K562 (cell line): ENCODE data around the gene TPCN1. TPM values are rescaled to one million over a fixed set of nuclear protein-coding genes. Genes with fewer than 3 reads are reported as not detected.

Experiments
- ETS2 ChIP-seq: IDR thresholded peaks from 2 replicates; pipeline ENCODE4 v1.6.1; 2016; ENCODE audit warnings: borderline replicate concordance, missing genetic modification characterization, mild to moderate bottlenecking, moderate library complexity, missing compliant biosample characterization; ENCODE audit not compliant: poor library complexity, severe bottlenecking
- KAT8 ChIP-seq: fragments of 450-650 bp; IDR thresholded peaks from 2 replicates; pipeline ENCODE4 v1.6.1; 2016; ENCODE audit warnings: low read depth, mild to moderate bottlenecking
- PHF20 ChIP-seq: fragments of 450-650 bp; IDR thresholded peaks from 2 replicates; pipeline ENCODE4 v1.6.1; 2018; ENCODE audit not compliant: partially characterized antibody
- SREBF1 ChIP-seq: fragments of 150-350 bp; IDR thresholded peaks from 2 replicates; pipeline ENCODE4 v1.6.1; 2014; ENCODE audit warnings: antibody characterized with exemption, low read depth, low read length, borderline replicate concordance
- ZNF124 ChIP-seq: sonication (generic); formaldehyde crosslinking; IDR thresholded peaks from 2 replicates; pipeline ENCODE4 v1.8.1; 2022; ENCODE audit warnings: missing genetic modification reagents
- polyA plus RNA-seq, 8 experiments: library from polyadenylated mRNA; depleted of rRNA in 4 of 8; stranded (reverse) in 5 of 8; unstranded in 3 of 8; fragments of >200 nt; fragmentation: Nextera tagmentation in 2 of 8; fragmentation: Illumina TruSeq in 1 of 8; extraction: Ambion mirVana in 2 of 8; extraction: Trizol in 1 of 8; gene quantifications; 2 replicates each; pipeline versions ENCODE4 v1.2.1 to v1.2.3, GENCODE V29; 2011 to 2014; ENCODE audit warnings: inconsistent platforms in 1 of 8, missing spikeins in 1 of 8
- total RNA-seq, 7 experiments: library from RNA; depleted of rRNA in 6 of 7; stranded (reverse); fragments of >200 nt in 6 of 7; fragmentation: Illumina TruSeq in 2 of 7; extraction: Trizol in 2 of 7; gene quantifications; 2 replicates each; pipeline versions ENCODE4 v1.2.1 to v1.2.3, GENCODE V29; 2011 to 2021; ENCODE audit warnings: low replicate concordance in 1 of 7
- TF ChIP-seq, protein P1 (sequence below): IDR thresholded peaks from 3 replicates; pipeline ENCODE4 v1.6.1; 2011; ENCODE audit warnings: borderline replicate concordance, mild to moderate bottlenecking, moderate library complexity; ENCODE audit not compliant: insufficient read length; ENCODE audit errors: extremely low read depth
- TF ChIP-seq, protein P2 (sequence below), 2 experiments: fragments of 450-650 bp; IDR thresholded peaks; 2 replicates each; pipeline ENCODE4 v1.6.1; 2016; ENCODE audit warnings: mild to moderate bottlenecking in 2 of 2, borderline replicate concordance in 1 of 2, low read depth in 1 of 2, moderate library complexity in 1 of 2
- TF ChIP-seq, protein P3 (sequence below): sonication (generic); formaldehyde crosslinking; IDR thresholded peaks from 2 replicates; pipeline ENCODE4 v1.8.1; 2023; ENCODE audit warnings: mild to moderate bottlenecking, missing genetic modification reagents
- TF ChIP-seq, protein P4 (sequence below): fragments of 450-650 bp; formaldehyde crosslinking; IDR thresholded peaks from 2 replicates; pipeline ENCODE4 v1.4.0; 2020; ENCODE audit warnings: mild to moderate bottlenecking, moderate library complexity
- TF ChIP-seq, protein P5 (sequence below): fragments of 250-450 bp; sonication (Bioruptor Pico); IDR thresholded peaks from 2 replicates; pipeline ENCODE4 v1.5.0; 2022; ENCODE audit warnings: mild to moderate bottlenecking

TPCN1 gene
- total and polyA plus RNA-seq, 9 of the 15 experiments (the other 6 are each of a cell fraction or from before 2014, with no cell fraction given), result 0.80 to 23.8 (median 7.4) TPM

DNA sequence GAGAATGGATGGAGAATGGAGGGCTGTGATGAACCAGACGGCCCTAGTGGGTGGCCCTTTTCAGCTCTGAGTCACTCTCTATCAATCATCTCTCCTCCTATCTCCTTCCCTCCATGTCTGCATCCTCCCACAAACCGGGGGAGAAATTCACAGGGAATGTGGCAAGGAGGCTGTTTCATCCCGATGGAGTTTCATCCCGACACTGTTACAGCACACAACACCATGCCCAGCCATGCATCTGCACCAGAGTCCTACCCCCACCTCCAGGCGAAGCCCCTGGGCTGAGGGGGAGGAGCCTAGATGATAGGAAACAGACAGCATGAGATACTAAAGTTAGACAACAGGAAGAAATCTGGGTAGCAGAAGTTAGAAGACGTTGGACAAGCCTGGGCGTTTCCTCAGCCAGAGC lies 92.9 kb downstream of the TPCN1 start (continued):
- TF ChIP-seq SREBF1 (no peak), PHF20 (peak; percentile 38), ZNF124 (CRISPR knock-in tag) (no peak), KAT8 (no peak), ETS2 (tag) (no peak)
- TF ChIP-seq, protein P1, sequence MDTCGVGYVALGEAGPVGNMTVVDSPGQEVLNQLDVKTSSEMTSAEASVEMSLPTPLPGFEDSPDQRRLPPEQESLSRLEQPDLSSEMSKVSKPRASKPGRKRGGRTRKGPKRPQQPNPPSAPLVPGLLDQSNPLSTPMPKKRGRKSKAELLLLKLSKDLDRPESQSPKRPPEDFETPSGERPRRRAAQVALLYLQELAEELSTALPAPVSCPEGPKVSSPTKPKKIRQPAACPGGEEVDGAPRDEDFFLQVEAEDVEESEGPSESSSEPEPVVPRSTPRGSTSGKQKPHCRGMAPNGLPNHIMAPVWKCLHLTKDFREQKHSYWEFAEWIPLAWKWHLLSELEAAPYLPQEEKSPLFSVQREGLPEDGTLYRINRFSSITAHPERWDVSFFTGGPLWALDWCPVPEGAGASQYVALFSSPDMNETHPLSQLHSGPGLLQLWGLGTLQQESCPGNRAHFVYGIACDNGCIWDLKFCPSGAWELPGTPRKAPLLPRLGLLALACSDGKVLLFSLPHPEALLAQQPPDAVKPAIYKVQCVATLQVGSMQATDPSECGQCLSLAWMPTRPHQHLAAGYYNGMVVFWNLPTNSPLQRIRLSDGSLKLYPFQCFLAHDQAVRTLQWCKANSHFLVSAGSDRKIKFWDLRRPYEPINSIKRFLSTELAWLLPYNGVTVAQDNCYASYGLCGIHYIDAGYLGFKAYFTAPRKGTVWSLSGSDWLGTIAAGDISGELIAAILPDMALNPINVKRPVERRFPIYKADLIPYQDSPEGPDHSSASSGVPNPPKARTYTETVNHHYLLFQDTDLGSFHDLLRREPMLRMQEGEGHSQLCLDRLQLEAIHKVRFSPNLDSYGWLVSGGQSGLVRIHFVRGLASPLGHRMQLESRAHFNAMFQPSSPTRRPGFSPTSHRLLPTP, result no peak
- TF ChIP-seq, protein P2, sequence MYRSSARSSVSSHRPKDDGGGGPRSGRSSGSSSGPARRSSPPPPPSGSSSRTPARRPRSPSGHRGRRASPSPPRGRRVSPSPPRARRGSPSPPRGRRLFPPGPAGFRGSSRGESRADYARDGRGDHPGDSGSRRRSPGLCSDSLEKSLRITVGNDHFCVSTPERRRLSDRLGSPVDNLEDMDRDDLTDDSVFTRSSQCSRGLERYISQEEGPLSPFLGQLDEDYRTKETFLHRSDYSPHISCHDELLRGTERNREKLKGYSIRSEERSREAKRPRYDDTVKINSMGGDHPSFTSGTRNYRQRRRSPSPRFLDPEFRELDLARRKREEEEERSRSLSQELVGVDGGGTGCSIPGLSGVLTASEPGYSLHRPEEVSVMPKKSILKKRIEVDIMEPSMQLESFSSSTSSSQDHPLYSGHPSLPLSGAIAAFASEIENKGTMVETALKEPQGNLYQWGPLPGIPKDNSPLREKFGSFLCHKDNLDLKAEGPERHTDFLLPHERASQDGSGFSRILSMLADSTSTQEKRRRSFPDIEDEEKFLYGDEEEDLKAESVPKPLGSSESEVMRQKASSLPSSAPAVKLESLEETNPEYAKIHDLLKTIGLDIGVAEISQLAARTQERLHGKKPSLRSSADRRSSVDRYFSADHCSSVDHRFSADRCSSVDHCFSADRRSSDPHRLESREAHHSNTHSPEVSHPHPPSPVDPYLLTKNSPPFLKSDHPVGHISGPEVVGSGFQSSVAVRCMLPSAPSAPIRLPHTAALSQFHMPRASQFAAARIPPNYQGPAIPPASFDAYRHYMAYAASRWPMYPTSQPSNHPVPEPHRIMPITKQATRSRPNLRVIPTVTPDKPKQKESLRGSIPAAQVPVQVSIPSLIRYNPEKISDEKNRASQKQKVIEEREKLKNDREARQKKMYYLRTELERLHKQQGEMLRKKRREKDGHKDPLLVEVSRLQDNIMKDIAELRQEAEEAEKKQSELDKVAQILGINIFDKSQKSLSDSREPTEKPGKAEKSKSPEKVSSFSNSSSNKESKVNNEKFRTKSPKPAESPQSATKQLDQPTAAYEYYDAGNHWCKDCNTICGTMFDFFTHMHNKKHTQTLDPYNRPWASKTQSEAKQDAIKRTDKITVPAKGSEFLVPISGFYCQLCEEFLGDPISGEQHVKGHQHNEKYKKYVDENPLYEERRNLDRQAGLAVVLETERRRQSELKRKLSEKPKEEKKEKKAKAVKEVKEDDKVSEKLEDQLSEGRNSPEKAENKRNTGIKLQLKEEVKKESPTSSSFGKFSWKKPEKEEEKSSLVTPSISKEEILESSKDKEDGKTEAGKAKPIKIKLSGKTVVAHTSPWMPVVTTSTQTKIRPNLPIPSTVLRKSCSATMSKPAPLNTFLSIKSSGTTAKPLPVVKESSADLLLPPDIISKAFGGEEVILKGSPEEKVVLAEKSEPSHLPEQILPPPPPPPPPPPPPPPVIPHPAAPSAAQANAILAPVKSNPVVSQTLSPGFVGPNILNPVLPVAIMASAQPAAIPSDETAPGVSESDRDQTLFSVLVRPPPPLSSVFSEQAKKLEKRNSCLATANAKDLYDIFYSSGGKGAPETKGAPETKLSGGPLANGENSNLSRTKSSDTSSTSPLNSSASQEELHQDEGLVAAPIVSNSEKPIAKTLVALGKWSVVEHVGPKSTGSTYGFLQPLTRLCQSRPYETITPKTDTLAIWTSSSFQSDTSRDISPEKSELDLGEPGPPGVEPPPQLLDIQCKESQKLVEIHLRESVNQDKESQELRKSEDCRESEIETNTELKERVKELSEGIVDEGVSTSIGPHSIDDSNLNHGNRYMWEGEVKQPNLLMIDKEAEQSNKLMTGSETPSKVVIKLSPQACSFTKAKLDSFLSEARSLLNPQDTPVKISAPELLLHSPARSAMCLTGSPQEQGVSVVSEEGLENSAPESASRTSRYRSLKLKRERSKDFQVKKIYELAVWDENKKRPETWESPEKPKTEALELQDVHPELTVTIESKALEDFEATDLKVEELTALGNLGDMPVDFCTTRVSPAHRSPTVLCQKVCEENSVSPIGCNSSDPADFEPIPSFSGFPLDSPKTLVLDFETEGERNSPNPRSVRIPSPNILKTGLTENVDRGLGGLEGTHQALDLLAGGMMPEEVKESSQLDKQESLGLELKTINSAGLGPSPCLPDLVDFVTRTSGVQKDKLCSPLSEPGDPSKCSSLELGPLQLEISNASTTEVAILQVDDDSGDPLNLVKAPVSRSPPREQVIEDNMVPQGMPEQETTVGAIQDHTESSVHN (IDR thresholded peaks at IDR 0.05; ENCODE audit: borderline replicate concordance in 1 of 2, low read depth in 1 of 2), result no peak
- TF ChIP-seq, protein P3, sequence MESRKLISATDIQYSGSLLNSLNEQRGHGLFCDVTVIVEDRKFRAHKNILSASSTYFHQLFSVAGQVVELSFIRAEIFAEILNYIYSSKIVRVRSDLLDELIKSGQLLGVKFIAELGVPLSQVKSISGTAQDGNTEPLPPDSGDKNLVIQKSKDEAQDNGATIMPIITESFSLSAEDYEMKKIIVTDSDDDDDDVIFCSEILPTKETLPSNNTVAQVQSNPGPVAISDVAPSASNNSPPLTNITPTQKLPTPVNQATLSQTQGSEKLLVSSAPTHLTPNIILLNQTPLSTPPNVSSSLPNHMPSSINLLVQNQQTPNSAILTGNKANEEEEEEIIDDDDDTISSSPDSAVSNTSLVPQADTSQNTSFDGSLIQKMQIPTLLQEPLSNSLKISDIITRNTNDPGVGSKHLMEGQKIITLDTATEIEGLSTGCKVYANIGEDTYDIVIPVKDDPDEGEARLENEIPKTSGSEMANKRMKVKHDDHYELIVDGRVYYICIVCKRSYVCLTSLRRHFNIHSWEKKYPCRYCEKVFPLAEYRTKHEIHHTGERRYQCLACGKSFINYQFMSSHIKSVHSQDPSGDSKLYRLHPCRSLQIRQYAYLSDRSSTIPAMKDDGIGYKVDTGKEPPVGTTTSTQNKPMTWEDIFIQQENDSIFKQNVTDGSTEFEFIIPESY, result no peak
- TF ChIP-seq, protein P4, sequence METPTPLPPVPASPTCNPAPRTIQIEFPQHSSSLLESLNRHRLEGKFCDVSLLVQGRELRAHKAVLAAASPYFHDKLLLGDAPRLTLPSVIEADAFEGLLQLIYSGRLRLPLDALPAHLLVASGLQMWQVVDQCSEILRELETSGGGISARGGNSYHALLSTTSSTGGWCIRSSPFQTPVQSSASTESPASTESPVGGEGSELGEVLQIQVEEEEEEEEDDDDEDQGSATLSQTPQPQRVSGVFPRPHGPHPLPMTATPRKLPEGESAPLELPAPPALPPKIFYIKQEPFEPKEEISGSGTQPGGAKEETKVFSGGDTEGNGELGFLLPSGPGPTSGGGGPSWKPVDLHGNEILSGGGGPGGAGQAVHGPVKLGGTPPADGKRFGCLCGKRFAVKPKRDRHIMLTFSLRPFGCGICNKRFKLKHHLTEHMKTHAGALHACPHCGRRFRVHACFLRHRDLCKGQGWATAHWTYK (CRISPR knock-in tag), result no peak
- TF ChIP-seq, protein P5, sequence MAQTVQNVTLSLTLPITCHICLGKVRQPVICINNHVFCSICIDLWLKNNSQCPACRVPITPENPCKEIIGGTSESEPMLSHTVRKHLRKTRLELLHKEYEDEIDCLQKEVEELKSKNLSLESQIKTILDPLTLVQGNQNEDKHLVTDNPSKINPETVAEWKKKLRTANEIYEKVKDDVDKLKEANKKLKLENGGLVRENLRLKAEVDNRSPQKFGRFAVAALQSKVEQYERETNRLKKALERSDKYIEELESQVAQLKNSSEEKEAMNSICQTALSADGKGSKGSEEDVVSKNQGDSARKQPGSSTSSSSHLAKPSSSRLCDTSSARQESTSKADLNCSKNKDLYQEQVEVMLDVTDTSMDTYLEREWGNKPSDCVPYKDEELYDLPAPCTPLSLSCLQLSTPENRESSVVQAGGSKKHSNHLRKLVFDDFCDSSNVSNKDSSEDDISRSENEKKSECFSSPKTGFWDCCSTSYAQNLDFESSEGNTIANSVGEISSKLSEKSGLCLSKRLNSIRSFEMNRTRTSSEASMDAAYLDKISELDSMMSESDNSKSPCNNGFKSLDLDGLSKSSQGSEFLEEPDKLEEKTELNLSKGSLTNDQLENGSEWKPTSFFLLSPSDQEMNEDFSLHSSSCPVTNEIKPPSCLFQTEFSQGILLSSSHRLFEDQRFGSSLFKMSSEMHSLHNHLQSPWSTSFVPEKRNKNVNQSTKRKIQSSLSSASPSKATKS (CRISPR knock-in tag), result no peak
